Islet precursor cell (in vitro differentiated cells): ENCODE results near the gene PPIE.

Source experiments
- DNase-seq: peaks from one replicate; pipeline ENCODE4 v3.0.0-alpha.2; 2018

The PPIE gene

GRCh38 chr1:39738622-39739366 is at the start of gene PPIE:
PPIE (plus strand) TSS chr1:39738882; CDS start chr1:39738901, 19 bp downstream.
- DNase-seq: peak; percentile 94

- DNase-seq: no peak
Observed at GRCh38 chr1:39689214-39689613, 49.5 kb upstream of the PPIE start.

- no peak for DNase-seq
Observed at GRCh38 chr1:39689635-39690034, 49.0 kb upstream of the PPIE start.

GRCh38 chr1:39690225-39690624 is 48.5 kb upstream of the PPIE start:
- DNase-seq: no peak

- no peak for DNase-seq
Observed at GRCh38 chr1:39690794-39691382, 47.8 kb upstream of the PPIE start.

- DNase-seq: peak; percentile 98
Observed at GRCh38 chr1:39691383-39692151, 47.1 kb upstream of the PPIE start, which contains the start of gene HPCAL4. HPCAL4 (minus strand) TSS chr1:39691433; CDS start chr1:39684603, 6,830 bp downstream.

- DNase-seq: peak; percentile 55
Observed at GRCh38 chr1:39692152-39693074, 46.3 kb upstream of the PPIE start.

- peak; percentile 12 for DNase-seq
Observed at GRCh38 chr1:39694026-39694425, 44.7 kb upstream of the PPIE start.

- peak; percentile 46 for DNase-seq
Observed at GRCh38 chr1:39695016-39695415, 43.7 kb upstream of the PPIE start.

GRCh38 chr1:39696448-39696847 is 42.2 kb upstream of the PPIE start:
- DNase-seq: no peak

- DNase-seq: peak; percentile 47
Observed at GRCh38 chr1:39698568-39698967, 40.1 kb upstream of the PPIE start.

GRCh38 chr1:39699419-39699818 is 39.3 kb upstream of the PPIE start:
- DNase-seq: peak; percentile 18

GRCh38 chr1:39700348-39700747 is 38.3 kb upstream of the PPIE start:
- DNase-seq: peak; percentile 26

- peak; percentile 55 for DNase-seq
Observed at GRCh38 chr1:39701049-39701439, 37.6 kb upstream of the PPIE start.

- DNase-seq: no peak
Observed at GRCh38 chr1:39704757-39705156, 33.9 kb upstream of the PPIE start.

GRCh38 chr1:39707506-39707905 is 31.2 kb upstream of the PPIE start:
- DNase-seq: no peak

GRCh38 chr1:39711104-39711965 is 27.3 kb upstream of the PPIE start:
- DNase-seq: peak; percentile 91

GRCh38 chr1:39711966-39712340 is 26.7 kb upstream of the PPIE start:
- peak; percentile 82 for DNase-seq

GRCh38 chr1:39713557-39713956 is 25.1 kb upstream of the PPIE start:
- DNase-seq: peak; percentile 29

GRCh38 chr1:39717809-39718208 is 20.9 kb upstream of the PPIE start:
- DNase-seq: peak; percentile 52
